Measurements from ENCODE around the gene RAI14.

- TF ChIP-seq CTCF (IDR thresholded peaks at IDR 0.05) (no peak), POLR2A (IDR thresholded peaks at IDR 0.05) (no peak)
Observed at GRCh38 chr5:34639852-34640626, 16.1 kb upstream of the RAI14 start.

All from heart left ventricle (tissue), 13 donors.